SK-N-SH (cell line): ENCODE measurements around the gene RGS17. TPM values are rescaled to one million over a fixed set of nuclear protein-coding genes. Genes with fewer than 3 reads are reported as not detected.

Source experiments
- CTCF ChIA-PET: fragments of 300-600, 350-600 bp; formaldehyde crosslinking; extraction: SDS; loops from one replicate; lab custom pipeline; 2021; lab: Yijun Ruan, JAX
- POLR2A ChIA-PET: fragments of 350-600 bp; sonication (Branson Sonifier 250); formaldehyde crosslinking; extraction: SDS; loops from one replicate; lab custom pipeline; 2020; ENCODE audit warnings: antibody characterized with exemption, inconsistent platforms; lab: Yijun Ruan, JAX
- DNase-seq: peaks from one replicate; pipeline ENCODE4 v3.0.0; 2012
- H2AFZ ChIP-seq: fragments of 200-600 bp; sonication (generic); 2 replicates; pipeline ENCODE4 v1.8.1; 2016; ENCODE audit warnings: antibody characterized with exemption, mild to moderate bottlenecking, low read depth
- H3F3A ChIP-seq: fragments of 200-600 bp; sonication (generic); replicated peaks from 2 replicates; pipeline ENCODE3; 2016; ENCODE audit warnings: antibody characterized with exemption, mild to moderate bottlenecking; ENCODE audit not compliant: insufficient read depth
- H3K27ac ChIP-seq, 2 experiments: fragments of 200-500 bp in 1 of 2; fragments of 200-600 bp in 1 of 2; sonication (Bioruptor generic) in 1 of 2; sonication (generic), shearing (Covaris generic) in 1 of 2; 2 replicates each; pipeline versions ENCODE4 v1.5.1 to v1.6.1; 2014 to 2016; ENCODE audit warnings: low read depth in 2 of 2, inconsistent platforms in 1 of 2, low read length in 1 of 2, mild to moderate bottlenecking in 1 of 2, mixed read lengths in 1 of 2
- H3K27me3 ChIP-seq: fragments of 200-600 bp; sonication (generic), shearing (Covaris generic); 2 replicates; pipeline ENCODE4 v1.6.1; 2016; ENCODE audit warnings: mixed run types; ENCODE audit not compliant: insufficient read depth
- H3K36me3 ChIP-seq, 2 experiments: fragments of 200-500 bp in 1 of 2; fragments of 200-600 bp in 1 of 2; sonication (Bioruptor generic) in 1 of 2; sonication (generic) in 1 of 2; replicated peaks in 1 of 2; 2 replicates each; pipeline versions ENCODE3 to v1.5.1; 2014 to 2016; ENCODE audit warnings: low read length in 1 of 2, mild to moderate bottlenecking in 1 of 2; ENCODE audit not compliant: insufficient read depth in 2 of 2, control insufficient read depth in 1 of 2
- H3K4me1 ChIP-seq, 2 experiments: fragments of 200-500 bp in 1 of 2; fragments of 200-600 bp in 1 of 2; sonication (Bioruptor generic) in 1 of 2; sonication (generic), shearing (Covaris generic) in 1 of 2; 2 replicates each; pipeline versions ENCODE4 v1.5.1 to v1.6.1; 2014 to 2016; ENCODE audit warnings: low read depth in 1 of 2, low read length in 1 of 2, mixed run types in 1 of 2; ENCODE audit not compliant: insufficient read depth in 2 of 2, control insufficient read depth in 1 of 2
- H3K4me2 ChIP-seq: fragments of 200-600 bp; sonication (generic), shearing (Covaris generic); 2 replicates; pipeline ENCODE4 v1.6.1; 2017; ENCODE audit warnings: mixed run types
- H3K4me3 ChIP-seq, 2 experiments: fragments of 200-500 bp in 1 of 2; fragments of 200-600 bp in 1 of 2; sonication (Bioruptor generic) in 1 of 2; sonication (generic), shearing (Covaris generic) in 1 of 2; 2 replicates each; pipeline versions ENCODE4 v1.5.1 to v1.8.1; 2014 to 2016; ENCODE audit warnings: low read depth in 2 of 2, inconsistent platforms in 1 of 2, low read length in 1 of 2, mild to moderate bottlenecking in 1 of 2, mixed read lengths in 1 of 2, moderate library complexity in 1 of 2
- H3K79me2 ChIP-seq: fragments of 200-600 bp; sonication (generic); 2 replicates; pipeline ENCODE4 v1.8.1; 2017; ENCODE audit warnings: mild to moderate bottlenecking; ENCODE audit not compliant: insufficient read depth
- H3K9ac ChIP-seq: fragments of 200-600 bp; sonication (generic); 2 replicates; pipeline ENCODE4 v1.6.1; 2017; ENCODE audit warnings: mixed run types
- H3K9me2 ChIP-seq: fragments of 200-600 bp; sonication (generic); 2 replicates; pipeline ENCODE4 v1.6.1; 2017; ENCODE audit warnings: mixed run types
- H3K9me3 ChIP-seq: fragments of 200-600 bp; sonication (generic); 2 replicates; pipeline ENCODE4 v1.6.1; 2017; ENCODE audit warnings: mixed run types, mild to moderate bottlenecking, moderate library complexity
- H4K20me1 ChIP-seq: fragments of 200-600 bp; sonication (generic); 2 replicates; pipeline ENCODE4 v1.6.1; 2017; ENCODE audit warnings: mild to moderate bottlenecking, mixed run types; ENCODE audit not compliant: insufficient read depth
- EZH2phosphoT487 ChIP-seq: fragments of 200-600 bp; sonication (generic); IDR thresholded peaks from 2 replicates; pipeline ENCODE4 v1.6.1; 2017; ENCODE audit warnings: low read depth, mixed run types, mild to moderate bottlenecking, antibody characterized with exemption, moderate library complexity, borderline replicate concordance
- FOXM1 ChIP-seq: IDR thresholded peaks from 2 replicates; pipeline ENCODE4 v1.4.0; 2012; ENCODE audit warnings: low read depth, mild to moderate bottlenecking
- GABPA ChIP-seq: IDR thresholded peaks from 2 replicates; pipeline ENCODE4 v1.4.0; 2012; ENCODE audit warnings: low read depth, mild to moderate bottlenecking
- NFIC ChIP-seq: IDR thresholded peaks from 2 replicates; pipeline ENCODE4 v1.4.0; 2012; ENCODE audit warnings: borderline replicate concordance
- NRF1 ChIP-seq: IDR thresholded peaks from 2 replicates; pipeline ENCODE4 v1.6.1; 2012; ENCODE audit warnings: low read depth, mild to moderate bottlenecking, low read length
- RAD21 ChIP-seq: IDR thresholded peaks from 2 replicates; pipeline ENCODE4 v1.6.1; 2012; ENCODE audit warnings: mild to moderate bottlenecking, low read length
- RCOR1 ChIP-seq: fragments of 150-350 bp; IDR thresholded peaks from 2 replicates; pipeline ENCODE4 v1.6.1; 2017; ENCODE audit warnings: antibody characterized with exemption, low read length
- SMC3 ChIP-seq: IDR thresholded peaks from 2 replicates; pipeline ENCODE4 v1.6.1; 2012; ENCODE audit warnings: low read depth, low read length, improper control_type of control experiment
- TEAD4 ChIP-seq: IDR thresholded peaks from 2 replicates; pipeline ENCODE4 v1.4.0; 2012; ENCODE audit warnings: mild to moderate bottlenecking, borderline replicate concordance; ENCODE audit not compliant: insufficient read depth
- WGBS: methylation state at CpG from one replicate; pipeline ENCODE4 v1.1.6; 2017; ENCODE audit warnings: low lambda C conversion rate; 5-methylcytosine and 5-hydroxymethylcytosine counted together
- polyA plus RNA-seq, 3 experiments: library from polyadenylated mRNA; depleted of rRNA; stranded (reverse); fragments of >200 nt; gene quantifications; 2 replicates each; pipeline ENCODE4 v1.2.3, GENCODE V29; 2012
- TF ChIP-seq, protein P1 (sequence below): IDR thresholded peaks from 2 replicates; pipeline ENCODE4 v1.4.0; 2012; ENCODE audit warnings: low read depth, borderline replicate concordance
- TF ChIP-seq, protein P2 (sequence below): IDR thresholded peaks from 2 replicates; pipeline ENCODE4 v1.4.0; 2012; ENCODE audit warnings: low read depth, borderline replicate concordance
- TF ChIP-seq, protein P3 (sequence below): fragments of 150-350 bp; IDR thresholded peaks from 2 replicates; pipeline ENCODE4 v1.6.1; 2016; ENCODE audit warnings: mild to moderate bottlenecking, low read depth, low read length
- TF ChIP-seq, protein P4 (sequence below): IDR thresholded peaks from 2 replicates; pipeline ENCODE4 v1.4.0; 2012; ENCODE audit warnings: low read depth
- TF ChIP-seq, protein P5 (sequence below): IDR thresholded peaks from 2 replicates; pipeline ENCODE4 v1.6.1; 2012; ENCODE audit warnings: mild to moderate bottlenecking, low read depth, low read length, moderate library complexity

The RGS17 gene
- polyA plus RNA-seq, 1 of the 3 experiments (the other 2 are of a cell fraction): 1.4 TPM

DNA sequence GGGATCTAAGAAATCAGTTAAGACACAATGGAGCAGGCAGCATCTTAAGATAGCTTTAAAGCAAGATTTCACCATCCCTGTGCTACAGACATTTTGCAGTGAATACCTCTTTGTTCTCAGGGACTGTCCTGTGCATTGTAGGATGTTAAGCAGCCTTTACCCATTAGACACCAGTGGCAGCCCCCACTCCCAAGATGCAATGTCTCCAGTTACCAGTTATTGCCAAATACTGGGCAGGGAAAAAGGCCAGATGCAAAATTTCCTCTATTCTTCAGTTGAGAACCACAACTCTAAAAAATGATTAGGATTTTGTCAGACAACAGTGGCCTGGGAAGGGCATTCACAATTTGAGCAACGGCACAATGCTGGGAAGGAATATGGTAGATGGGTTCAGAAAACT, 154.3 kb downstream of the RGS17 start:
- Histone ChIP-seq H3K9ac (no peak overlapping the region), H3K79me2 (peaks cover 98% of the 10 kb centered on the region), H3K27me3 (no peaks in the 10 kb centered on the region), H3K9me2 (no peaks in the 10 kb centered on the region), H3K9me3 (peaks cover 1% of the 10 kb centered on the region; the same call in 1 of the 2 replicates), H3F3A (peaks cover 31% of the 10 kb centered on the region), H3K27ac (peak overlapping the region in 1 of 2 experiments; percentile 17; a peak in 1 of 4 replicates), H4K20me1 (peaks cover 69% of the 10 kb centered on the region), H3K4me3 (no peak overlapping the region), H3K4me1 (peaks cover 19 to 24% of the 10 kb centered on the region in 2 experiments; a peak in 3 of 4 replicates), H3K36me3 (peaks cover 45 to 53% of the 10 kb centered on the region in 2 experiments), H2AFZ (no peak overlapping the region), H3K4me2 (peak overlapping the region; percentile 55; the same call in 1 of the 2 replicates)
- CTCF ChIA-PET: interaction anchor here (0.7 to 2.3 kb wide), 2 partner anchors 22 to 79 kb away, joined by 3 to 10 read pairs; no protein-coding TSS in a partner anchor
- 69% methylated on average over 1 of the region's 1 CpG for WGBS
- no peak for DNase-seq
- POLR2A ChIA-PET: no interaction called here
- TF ChIP-seq, protein P1, sequence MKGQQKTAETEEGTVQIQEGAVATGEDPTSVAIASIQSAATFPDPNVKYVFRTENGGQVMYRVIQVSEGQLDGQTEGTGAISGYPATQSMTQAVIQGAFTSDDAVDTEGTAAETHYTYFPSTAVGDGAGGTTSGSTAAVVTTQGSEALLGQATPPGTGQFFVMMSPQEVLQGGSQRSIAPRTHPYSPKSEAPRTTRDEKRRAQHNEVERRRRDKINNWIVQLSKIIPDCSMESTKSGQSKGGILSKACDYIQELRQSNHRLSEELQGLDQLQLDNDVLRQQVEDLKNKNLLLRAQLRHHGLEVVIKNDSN: no peak
- TF ChIP-seq, protein P2, sequence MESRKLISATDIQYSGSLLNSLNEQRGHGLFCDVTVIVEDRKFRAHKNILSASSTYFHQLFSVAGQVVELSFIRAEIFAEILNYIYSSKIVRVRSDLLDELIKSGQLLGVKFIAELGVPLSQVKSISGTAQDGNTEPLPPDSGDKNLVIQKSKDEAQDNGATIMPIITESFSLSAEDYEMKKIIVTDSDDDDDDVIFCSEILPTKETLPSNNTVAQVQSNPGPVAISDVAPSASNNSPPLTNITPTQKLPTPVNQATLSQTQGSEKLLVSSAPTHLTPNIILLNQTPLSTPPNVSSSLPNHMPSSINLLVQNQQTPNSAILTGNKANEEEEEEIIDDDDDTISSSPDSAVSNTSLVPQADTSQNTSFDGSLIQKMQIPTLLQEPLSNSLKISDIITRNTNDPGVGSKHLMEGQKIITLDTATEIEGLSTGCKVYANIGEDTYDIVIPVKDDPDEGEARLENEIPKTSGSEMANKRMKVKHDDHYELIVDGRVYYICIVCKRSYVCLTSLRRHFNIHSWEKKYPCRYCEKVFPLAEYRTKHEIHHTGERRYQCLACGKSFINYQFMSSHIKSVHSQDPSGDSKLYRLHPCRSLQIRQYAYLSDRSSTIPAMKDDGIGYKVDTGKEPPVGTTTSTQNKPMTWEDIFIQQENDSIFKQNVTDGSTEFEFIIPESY: no peak
- TF ChIP-seq EZH2phosphoT487: no peak
- TF ChIP-seq NFIC: no peak
- TF ChIP-seq FOXM1: no peak
- no peak for TF ChIP-seq SMC3
- no peak for TF ChIP-seq GABPA
- TF ChIP-seq RAD21: no peak
- TF ChIP-seq, protein P3, sequence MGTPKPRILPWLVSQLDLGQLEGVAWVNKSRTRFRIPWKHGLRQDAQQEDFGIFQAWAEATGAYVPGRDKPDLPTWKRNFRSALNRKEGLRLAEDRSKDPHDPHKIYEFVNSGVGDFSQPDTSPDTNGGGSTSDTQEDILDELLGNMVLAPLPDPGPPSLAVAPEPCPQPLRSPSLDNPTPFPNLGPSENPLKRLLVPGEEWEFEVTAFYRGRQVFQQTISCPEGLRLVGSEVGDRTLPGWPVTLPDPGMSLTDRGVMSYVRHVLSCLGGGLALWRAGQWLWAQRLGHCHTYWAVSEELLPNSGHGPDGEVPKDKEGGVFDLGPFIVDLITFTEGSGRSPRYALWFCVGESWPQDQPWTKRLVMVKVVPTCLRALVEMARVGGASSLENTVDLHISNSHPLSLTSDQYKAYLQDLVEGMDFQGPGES: no peak

DNA sequence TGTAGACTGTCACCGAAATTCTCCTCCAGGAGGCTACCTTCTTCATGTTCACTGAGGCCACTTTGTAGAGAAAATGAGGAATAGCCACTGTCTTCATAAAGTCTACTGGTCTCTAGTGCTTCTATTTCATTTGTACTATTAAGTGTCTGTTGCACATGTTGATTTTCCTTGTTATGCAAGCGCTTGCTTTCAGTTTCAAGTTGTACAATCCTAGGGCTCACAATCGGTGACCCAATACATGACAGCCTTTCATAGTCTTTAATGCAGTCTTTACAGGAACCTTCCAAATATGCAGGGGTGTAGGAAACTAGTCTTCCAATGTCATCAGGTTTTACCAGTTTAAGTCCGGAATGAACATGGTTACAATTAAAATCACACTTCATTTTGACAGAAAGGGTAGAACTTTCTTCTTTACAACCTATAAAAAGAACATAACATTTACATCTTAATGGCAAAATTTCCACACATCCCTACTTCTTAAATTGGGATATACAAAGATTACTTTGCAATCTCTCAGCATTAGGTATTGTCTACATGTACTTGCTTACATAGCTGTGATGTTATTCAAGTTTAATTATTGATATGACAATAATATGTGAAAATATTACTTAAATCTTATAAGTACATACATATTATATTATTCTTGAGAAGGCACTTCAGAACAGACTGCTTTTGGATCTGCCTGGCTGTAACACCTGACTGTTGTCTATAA, 155.7 kb downstream of the RGS17 start:
- H3K36me3 ChIP-seq: peaks cover 59 to 67% of the 10 kb centered on the region in 2 experiments
- peaks cover 59% of the 10 kb centered on the region for H4K20me1 ChIP-seq
- no peak for DNase-seq
- no peak for TF ChIP-seq RCOR1
- TF ChIP-seq, protein P4, sequence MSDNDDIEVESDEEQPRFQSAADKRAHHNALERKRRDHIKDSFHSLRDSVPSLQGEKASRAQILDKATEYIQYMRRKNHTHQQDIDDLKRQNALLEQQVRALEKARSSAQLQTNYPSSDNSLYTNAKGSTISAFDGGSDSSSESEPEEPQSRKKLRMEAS: no peak
- TF ChIP-seq EZH2phosphoT487: no peak
- no peak for TF ChIP-seq RAD21
- no peak for TF ChIP-seq FOXM1
- TF ChIP-seq, protein P5, sequence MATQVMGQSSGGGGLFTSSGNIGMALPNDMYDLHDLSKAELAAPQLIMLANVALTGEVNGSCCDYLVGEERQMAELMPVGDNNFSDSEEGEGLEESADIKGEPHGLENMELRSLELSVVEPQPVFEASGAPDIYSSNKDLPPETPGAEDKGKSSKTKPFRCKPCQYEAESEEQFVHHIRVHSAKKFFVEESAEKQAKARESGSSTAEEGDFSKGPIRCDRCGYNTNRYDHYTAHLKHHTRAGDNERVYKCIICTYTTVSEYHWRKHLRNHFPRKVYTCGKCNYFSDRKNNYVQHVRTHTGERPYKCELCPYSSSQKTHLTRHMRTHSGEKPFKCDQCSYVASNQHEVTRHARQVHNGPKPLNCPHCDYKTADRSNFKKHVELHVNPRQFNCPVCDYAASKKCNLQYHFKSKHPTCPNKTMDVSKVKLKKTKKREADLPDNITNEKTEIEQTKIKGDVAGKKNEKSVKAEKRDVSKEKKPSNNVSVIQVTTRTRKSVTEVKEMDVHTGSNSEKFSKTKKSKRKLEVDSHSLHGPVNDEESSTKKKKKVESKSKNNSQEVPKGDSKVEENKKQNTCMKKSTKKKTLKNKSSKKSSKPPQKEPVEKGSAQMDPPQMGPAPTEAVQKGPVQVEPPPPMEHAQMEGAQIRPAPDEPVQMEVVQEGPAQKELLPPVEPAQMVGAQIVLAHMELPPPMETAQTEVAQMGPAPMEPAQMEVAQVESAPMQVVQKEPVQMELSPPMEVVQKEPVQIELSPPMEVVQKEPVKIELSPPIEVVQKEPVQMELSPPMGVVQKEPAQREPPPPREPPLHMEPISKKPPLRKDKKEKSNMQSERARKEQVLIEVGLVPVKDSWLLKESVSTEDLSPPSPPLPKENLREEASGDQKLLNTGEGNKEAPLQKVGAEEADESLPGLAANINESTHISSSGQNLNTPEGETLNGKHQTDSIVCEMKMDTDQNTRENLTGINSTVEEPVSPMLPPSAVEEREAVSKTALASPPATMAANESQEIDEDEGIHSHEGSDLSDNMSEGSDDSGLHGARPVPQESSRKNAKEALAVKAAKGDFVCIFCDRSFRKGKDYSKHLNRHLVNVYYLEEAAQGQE: no peak
- TF ChIP-seq, protein P2: no peak
- TF ChIP-seq TEAD4: no peak
- TF ChIP-seq NRF1: no peak
- TF ChIP-seq, all 33 proteins: peak for 0
- no peak overlapping the region; a peak in 1 of 4 replicates for H3K27ac ChIP-seq
- H3K4me3 ChIP-seq: no peak overlapping the region
- WGBS: 95% methylated on average over 4 of the region's 4 CpGs
- ChIA-PET POLR2A (no interaction called here), CTCF (no interaction called here)
- H3K9me2 ChIP-seq: no peaks in the 10 kb centered on the region
- H3K79me2 ChIP-seq: peaks cover 93% of the 10 kb centered on the region
- H3K27me3 ChIP-seq: no peaks in the 10 kb centered on the region
- H3K9me3 ChIP-seq: peaks cover 7% of the 10 kb centered on the region
- H3K4me2 ChIP-seq: no peak overlapping the region; the same call in 1 of the 2 replicates
- H3F3A ChIP-seq: peaks cover 45% of the 10 kb centered on the region
- peaks cover 19 to 22% of the 10 kb centered on the region in 2 experiments; a peak in 3 of 4 replicates for H3K4me1 ChIP-seq
- no peak overlapping the region for H2AFZ ChIP-seq
- no peak overlapping the region for H3K9ac ChIP-seq
